GM18505 (cell line): ENCODE results near the gene F11.
"Not testable (repeated sequence)": the region's sequence is repeated elsewhere in the genome, so short reads cannot be mapped to it uniquely, and the experiment has no call there.

Source experiments
- ATAC-seq: cut with Tn5 transposase; IDR thresholded peaks from one replicate; pipeline ENCODE4 v1.9.1; 2021; ENCODE audit not compliant: unreplicated experiment
- POLR2A ChIP-seq: IDR thresholded peaks from 4 replicates; pipeline ENCODE4 v1.6.1; 2011; ENCODE audit warnings: borderline replicate concordance; ENCODE audit not compliant: insufficient read depth, insufficient read length; ENCODE audit errors: extremely low read depth

The F11 gene

GRCh38 chr4:186240848-186241491 is 25.0 kb upstream of the F11 start:
- ATAC-seq: no peak
- no peak for TF ChIP-seq POLR2A

GRCh38 chr4:186241616-186242015 is 24.4 kb upstream of the F11 start:
- ATAC-seq: no peak
- TF ChIP-seq POLR2A: no peak

- not testable (repeated sequence) for ATAC-seq
Observed at GRCh38 chr4:186242031-186242430, 24.0 kb upstream of the F11 start.

- no peak for ATAC-seq
- no peak for TF ChIP-seq POLR2A
Observed at GRCh38 chr4:186243331-186243730, 22.7 kb upstream of the F11 start.

GRCh38 chr4:186244835-186245234 is 21.2 kb upstream of the F11 start:
- ATAC-seq: no peak
- TF ChIP-seq POLR2A: no peak

- ATAC-seq: not testable (repeated sequence)
Observed at GRCh38 chr4:186247062-186247752, 18.8 kb upstream of the F11 start.

GRCh38 chr4:186248643-186249042 is 17.3 kb upstream of the F11 start:
- ATAC-seq: no peak
- TF ChIP-seq POLR2A: no peak

- TF ChIP-seq POLR2A: no peak
- no peak for ATAC-seq
Observed at GRCh38 chr4:186249785-186250754, 15.9 kb upstream of the F11 start.

GRCh38 chr4:186250760-186251159 is 15.2 kb upstream of the F11 start:
- no peak for TF ChIP-seq POLR2A
- no peak for ATAC-seq

- no peak for TF ChIP-seq POLR2A
- no peak for ATAC-seq
Observed at GRCh38 chr4:186255122-186255521, 10.9 kb upstream of the F11 start.

GRCh38 chr4:186258216-186258811 is 7.7 kb upstream of the F11 start:
- TF ChIP-seq POLR2A: no peak
- no peak for ATAC-seq

GRCh38 chr4:186260117-186260503 is 5.9 kb upstream of the F11 start:
- no peak for TF ChIP-seq POLR2A

More at GRCh38 chr4:186260117-186260503, 5.9 kb upstream of the F11 start:
- ATAC-seq: no peak
